ENCODE results near the gene SCAPER. TPM values are rescaled to one million over a fixed set of nuclear protein-coding genes. Genes with fewer than 3 reads are reported as not detected.

SCAPER gene
- total RNA-seq, 1 experiment from 2014 or later, result 10.3 TPM

DNA sequence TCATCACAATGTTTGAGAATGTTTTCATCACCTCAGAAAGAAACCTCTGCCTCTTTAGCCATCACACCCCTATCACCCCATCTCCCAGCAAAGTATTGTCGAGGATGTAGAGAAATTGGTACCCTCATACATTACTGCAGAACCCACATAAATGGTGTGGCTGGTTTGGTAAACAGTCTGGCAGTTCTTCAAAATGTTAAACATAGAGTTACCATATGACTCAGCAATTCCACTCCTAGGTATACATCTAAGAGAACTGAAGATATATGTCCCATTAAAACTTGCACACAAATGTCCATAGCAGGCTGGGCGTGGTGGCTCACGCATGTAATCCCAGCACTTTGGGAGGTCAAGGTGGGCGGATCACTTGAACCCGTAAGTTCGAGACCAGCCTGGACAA, 585.1 kb downstream of the SCAPER start:
- POLR2A ChIA-PET, result no interaction called here
- Mint-ChIP-seq H3K4me1 (no peaks in the 10 kb centered on the region), H3K4me3 (no peak overlapping the region), H3K36me3 (no peaks in the 10 kb centered on the region), H3K27ac (no peak overlapping the region), H3K27me3 (ENCODE audit: low read depth) (peaks cover 14% of the 10 kb centered on the region), H3K9me3 (no peaks in the 10 kb centered on the region)
- TF ChIP-seq SMAD4 (CRISPR knock-in tag; IDR thresholded peaks at IDR 0.05) (no peak), EMX1 (CRISPR knock-in tag; IDR thresholded peaks at IDR 0.05) (no peak), FOXK1 (CRISPR knock-in tag; IDR thresholded peaks at IDR 0.05) (no peak), TCF7 (CRISPR knock-in tag; IDR thresholded peaks at IDR 0.05; ENCODE audit: low read depth) (no peak), TP53 (CRISPR knock-in tag; IDR thresholded peaks at IDR 0.05) (no peak), CTCF (IDR thresholded peaks at IDR 0.05) (no peak), ZNF396 (CRISPR knock-in tag; IDR thresholded peaks at IDR 0.05; ENCODE audit: borderline replicate concordance) (no peak), GTF2I (CRISPR knock-in tag; conservative IDR thresholded peaks at IDR 0.05) (no peak), JUN (CRISPR knock-in tag; IDR thresholded peaks at IDR 0.05) (no peak), MLX (CRISPR knock-in tag; IDR thresholded peaks at IDR 0.05) (no peak), FOXJ3 (CRISPR knock-in tag; IDR thresholded peaks at IDR 0.05; ENCODE audit: borderline replicate concordance) (no peak), ZNF671 (CRISPR knock-in tag; IDR thresholded peaks at IDR 0.05) (no peak), ZNF317 (CRISPR knock-in tag; IDR thresholded peaks at IDR 0.05; ENCODE audit: borderline replicate concordance, low read depth) (no peak), IRF1 (CRISPR knock-in tag; IDR thresholded peaks at IDR 0.05) (no peak)
- TF ChIP-seq, protein P1, sequence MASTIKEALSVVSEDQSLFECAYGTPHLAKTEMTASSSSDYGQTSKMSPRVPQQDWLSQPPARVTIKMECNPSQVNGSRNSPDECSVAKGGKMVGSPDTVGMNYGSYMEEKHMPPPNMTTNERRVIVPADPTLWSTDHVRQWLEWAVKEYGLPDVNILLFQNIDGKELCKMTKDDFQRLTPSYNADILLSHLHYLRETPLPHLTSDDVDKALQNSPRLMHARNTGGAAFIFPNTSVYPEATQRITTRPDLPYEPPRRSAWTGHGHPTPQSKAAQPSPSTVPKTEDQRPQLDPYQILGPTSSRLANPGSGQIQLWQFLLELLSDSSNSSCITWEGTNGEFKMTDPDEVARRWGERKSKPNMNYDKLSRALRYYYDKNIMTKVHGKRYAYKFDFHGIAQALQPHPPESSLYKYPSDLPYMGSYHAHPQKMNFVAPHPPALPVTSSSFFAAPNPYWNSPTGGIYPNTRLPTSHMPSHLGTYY (CRISPR knock-in tag; IDR thresholded peaks at IDR 0.05), result no peak
- TF ChIP-seq, protein P2, sequence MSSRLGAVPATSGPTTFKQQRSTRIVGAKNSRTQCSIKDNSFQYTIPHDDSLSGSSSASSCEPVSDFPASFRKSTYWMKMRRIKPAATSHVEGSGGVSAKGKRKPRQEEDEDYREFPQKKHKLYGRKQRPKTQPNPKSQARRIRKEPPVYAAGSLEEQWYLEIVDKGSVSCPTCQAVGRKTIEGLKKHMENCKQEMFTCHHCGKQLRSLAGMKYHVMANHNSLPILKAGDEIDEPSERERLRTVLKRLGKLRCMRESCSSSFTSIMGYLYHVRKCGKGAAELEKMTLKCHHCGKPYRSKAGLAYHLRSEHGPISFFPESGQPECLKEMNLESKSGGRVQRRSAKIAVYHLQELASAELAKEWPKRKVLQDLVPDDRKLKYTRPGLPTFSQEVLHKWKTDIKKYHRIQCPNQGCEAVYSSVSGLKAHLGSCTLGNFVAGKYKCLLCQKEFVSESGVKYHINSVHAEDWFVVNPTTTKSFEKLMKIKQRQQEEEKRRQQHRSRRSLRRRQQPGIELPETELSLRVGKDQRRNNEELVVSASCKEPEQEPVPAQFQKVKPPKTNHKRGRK (CRISPR knock-in tag; IDR thresholded peaks at IDR 0.05; ENCODE audit: borderline replicate concordance), result no peak
- TF ChIP-seq, protein P3, sequence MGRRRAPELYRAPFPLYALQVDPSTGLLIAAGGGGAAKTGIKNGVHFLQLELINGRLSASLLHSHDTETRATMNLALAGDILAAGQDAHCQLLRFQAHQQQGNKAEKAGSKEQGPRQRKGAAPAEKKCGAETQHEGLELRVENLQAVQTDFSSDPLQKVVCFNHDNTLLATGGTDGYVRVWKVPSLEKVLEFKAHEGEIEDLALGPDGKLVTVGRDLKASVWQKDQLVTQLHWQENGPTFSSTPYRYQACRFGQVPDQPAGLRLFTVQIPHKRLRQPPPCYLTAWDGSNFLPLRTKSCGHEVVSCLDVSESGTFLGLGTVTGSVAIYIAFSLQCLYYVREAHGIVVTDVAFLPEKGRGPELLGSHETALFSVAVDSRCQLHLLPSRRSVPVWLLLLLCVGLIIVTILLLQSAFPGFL (CRISPR knock-in tag; IDR thresholded peaks at IDR 0.05; ENCODE audit: borderline replicate concordance), result no peak
- TF ChIP-seq, protein P4, sequence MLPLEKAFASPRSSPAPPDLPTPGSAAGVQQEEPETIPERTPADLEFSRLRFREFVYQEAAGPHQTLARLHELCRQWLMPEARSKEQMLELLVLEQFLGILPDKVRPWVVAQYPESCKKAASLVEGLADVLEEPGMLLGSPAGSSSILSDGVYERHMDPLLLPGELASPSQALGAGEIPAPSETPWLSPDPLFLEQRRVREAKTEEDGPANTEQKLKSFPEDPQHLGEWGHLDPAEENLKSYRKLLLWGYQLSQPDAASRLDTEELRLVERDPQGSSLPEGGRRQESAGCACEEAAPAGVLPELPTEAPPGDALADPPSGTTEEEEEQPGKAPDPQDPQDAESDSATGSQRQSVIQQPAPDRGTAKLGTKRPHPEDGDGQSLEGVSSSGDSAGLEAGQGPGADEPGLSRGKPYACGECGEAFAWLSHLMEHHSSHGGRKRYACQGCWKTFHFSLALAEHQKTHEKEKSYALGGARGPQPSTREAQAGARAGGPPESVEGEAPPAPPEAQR (CRISPR knock-in tag; IDR thresholded peaks at IDR 0.05), result no peak
- CTCF ChIA-PET, result no interaction called here
- DNase-seq (ENCODE audit: low spot score) (no peak), ATAC-seq (no peak)

All from WTC11 (cell line).